HG03196 (cell line): ENCODE data around the gene CHRM4.

Experiments used
- ATAC-seq: cut with Tn5 transposase; IDR thresholded peaks from one replicate; pipeline ENCODE4 v1.9.1; 2021; ENCODE audit not compliant: unreplicated experiment

CHRM4 gene

GRCh38 chr11:46350695-46351094 lies 40.9 kb downstream of the CHRM4 start:
- ATAC-seq, result no peak

- ATAC-seq, result peak; percentile 28
These were observed 42.8 kb downstream of the CHRM4 start for GRCh38 chr11:46348566-46349401.

GRCh38 chr11:46347637-46348311 lies 43.8 kb downstream of the CHRM4 start:
- no peak for ATAC-seq

GRCh38 chr11:46346886-46347636 lies 44.5 kb downstream of the CHRM4 start, which contains the start of gene DGKZ:
Gene DGKZ (plus strand): TSS chr11:46347463. CDS start chr11:46347660, 197 bp downstream.
- peak; percentile 59 for ATAC-seq

GRCh38 chr11:46345881-46346484 lies 45.6 kb downstream of the CHRM4 start:
- no peak for ATAC-seq

GRCh38 chr11:46345131-46345597 lies 46.4 kb downstream of the CHRM4 start:
- ATAC-seq, result no peak

GRCh38 chr11:46343520-46343919 lies 48.1 kb downstream of the CHRM4 start:
- no peak for ATAC-seq

GRCh38 chr11:46342239-46342638 lies 49.3 kb downstream of the CHRM4 start:
- no peak for ATAC-seq

GRCh38 chr11:46341454-46341853 lies 50.1 kb downstream of the CHRM4 start:
- no peak for ATAC-seq

GRCh38 chr11:46339816-46340215 lies 51.8 kb downstream of the CHRM4 start:
- no peak for ATAC-seq

- ATAC-seq, result no peak
These were observed 52.4 kb downstream of the CHRM4 start for GRCh38 chr11:46338988-46339666.

GRCh38 chr11:46338636-46338987 lies 53.0 kb downstream of the CHRM4 start:
- no peak for ATAC-seq

GRCh38 chr11:46337626-46338345 lies 53.8 kb downstream of the CHRM4 start:
- no peak for ATAC-seq

- ATAC-seq, result no peak
These were observed 54.9 kb downstream of the CHRM4 start for GRCh38 chr11:46336563-46337180.

GRCh38 chr11:46335890-46336562 lies 55.5 kb downstream of the CHRM4 start:
- no peak for ATAC-seq

GRCh38 chr11:46335271-46335670 lies 56.3 kb downstream of the CHRM4 start:
- ATAC-seq, result no peak

- no peak for ATAC-seq
These were observed 57.4 kb downstream of the CHRM4 start for GRCh38 chr11:46334211-46334610.
